WI38 (cell line): Measurements from ENCODE around the gene NAGPA.

ENCODE experiments used
- H3K4me3 ChIP-seq: 2 replicates; pipeline ENCODE4 v1.5.1; 2011; ENCODE audit warnings: low read depth, mild to moderate bottlenecking, control low read depth, low read length
- CTCF ChIP-seq: IDR thresholded peaks from 2 replicates; pipeline ENCODE4 v1.5.1; 2012; ENCODE audit warnings: low read depth, mild to moderate bottlenecking, control low read depth, low read length

The NAGPA gene

GRCh38 chr16:4980691-4981090, 53.0 kb downstream of the NAGPA start:
- no peak for TF ChIP-seq CTCF
- H3K4me3 ChIP-seq: no peak overlapping the region

GRCh38 chr16:4979736-4980660, 53.7 kb downstream of the NAGPA start:
- no peak for TF ChIP-seq CTCF
- no peak overlapping the region for H3K4me3 ChIP-seq

GRCh38 chr16:4979164-4979563, 54.6 kb downstream of the NAGPA start:
- TF ChIP-seq CTCF: no peak
- no peak overlapping the region for H3K4me3 ChIP-seq

- TF ChIP-seq CTCF: no peak
- no peak overlapping the region for H3K4me3 ChIP-seq
Observed at GRCh38 chr16:4976611-4977145, 57.1 kb downstream of the NAGPA start.

- H3K4me3 ChIP-seq: no peak overlapping the region
- no peak for TF ChIP-seq CTCF
Observed at GRCh38 chr16:4976079-4976478, 57.7 kb downstream of the NAGPA start.
